K562 treated with DMSO at 1 percent for 48 hours (cell line): Measurements from ENCODE around the gene C20orf204. TPM values are rescaled to one million over a fixed set of nuclear protein-coding genes. Genes with fewer than 3 reads are reported as not detected.

ENCODE experiments used
- total RNA-seq: library from RNA; unstranded; fragments of 300-600 nt; gene quantifications from 2 replicates; pipeline ENCODE4 v1.2.3, GENCODE V29; 2022; ENCODE audit warnings: low replicate concordance; ENCODE audit errors: extremely low read depth

Gene C20orf204
- total RNA-seq = not detected in 2 replicates

GRCh38 chr20:64035933-64036345 lies at the start of gene C20orf204:
C20orf204 (plus strand) TSS chr20:64036182; CDS start chr20:64036324, 142 bp downstream.

DNA sequence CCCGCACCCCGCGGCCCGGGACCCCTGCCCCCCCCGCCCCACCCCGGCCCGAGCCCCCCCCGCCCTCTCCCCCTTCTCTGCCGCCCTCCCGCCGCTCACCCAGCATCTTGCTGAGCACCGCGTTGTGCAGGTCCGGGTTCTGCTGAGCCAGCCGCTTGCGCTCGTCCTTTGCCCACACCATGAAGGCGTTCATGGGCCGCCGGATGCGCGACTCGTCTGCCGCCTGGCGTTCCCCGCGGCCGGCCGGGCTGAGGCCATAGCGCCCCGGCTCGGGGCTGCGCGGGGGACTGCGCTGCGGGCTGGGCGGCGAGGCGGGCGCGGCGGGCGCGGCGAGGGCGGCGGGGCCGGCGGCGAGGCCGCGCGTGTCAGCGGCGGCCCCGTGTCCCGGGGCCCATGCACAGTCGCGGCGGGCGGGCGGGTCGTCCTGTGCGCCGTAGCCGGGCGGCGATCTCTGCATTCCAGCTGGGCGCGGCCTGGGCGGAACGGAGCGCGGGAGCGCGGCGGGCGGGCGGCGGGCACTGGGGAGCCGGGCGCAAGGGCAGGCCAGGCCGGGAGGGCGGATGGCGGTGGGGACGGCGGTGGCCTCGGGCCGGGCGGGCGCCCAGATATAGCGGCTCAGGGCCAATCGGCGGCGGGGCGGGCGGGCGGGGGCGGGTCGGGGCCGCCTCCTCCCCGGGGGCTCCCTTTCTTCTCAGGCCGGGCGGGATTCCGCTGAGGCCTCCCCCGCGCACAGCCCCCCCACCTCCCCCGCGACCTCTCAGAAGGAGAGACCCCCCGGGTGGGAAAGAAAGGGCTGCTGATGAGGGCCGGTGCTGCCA lies 13.3 kb downstream of the C20orf204 start, which contains the start of gene SOX18:
Gene SOX18, minus strand, starts transcription at position 580 of the 818 bp plus-strand sequence. Its CDS starts 123 bp downstream, at position 457.

DNA sequence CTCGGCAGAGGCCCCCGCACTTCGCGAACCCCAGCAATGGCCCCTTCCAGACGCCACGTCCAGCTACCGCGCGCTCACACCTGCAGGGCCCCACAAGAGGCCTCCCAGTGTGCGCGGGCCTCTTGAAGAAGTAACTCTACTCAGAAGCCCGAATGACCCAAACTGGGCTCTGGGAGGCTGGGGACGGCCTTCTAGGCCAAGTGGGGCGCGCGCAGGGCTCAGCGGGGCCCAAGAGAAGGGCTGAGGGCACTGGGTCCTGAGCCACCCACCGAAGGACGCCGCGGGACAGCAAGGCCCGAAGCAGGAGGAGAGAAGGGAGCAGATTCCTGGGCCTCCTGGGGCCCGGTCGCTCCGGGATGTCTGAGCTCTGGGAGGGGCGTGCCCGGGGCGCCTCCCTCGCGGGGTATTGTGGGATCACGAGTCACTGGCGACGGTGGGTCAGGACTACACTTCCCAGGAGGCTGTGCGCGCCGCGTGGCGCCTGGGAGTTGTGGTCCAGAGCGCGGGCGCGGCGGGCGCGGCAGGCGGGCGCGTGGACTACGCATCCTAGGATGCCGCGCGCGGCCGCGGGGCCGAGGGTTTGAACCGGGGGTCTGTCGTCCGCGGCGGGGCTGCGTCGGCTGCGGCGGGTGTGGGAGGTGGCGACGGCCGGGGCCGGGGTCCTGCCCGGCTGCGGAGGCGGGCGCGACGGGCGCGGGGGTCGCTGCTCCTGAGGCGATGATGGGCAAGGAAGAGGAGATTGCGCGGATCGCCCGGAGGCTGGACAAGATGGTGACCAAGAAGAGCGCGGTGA lies 26.8 kb downstream of the C20orf204 start, which contains the start of gene TCEA2:
Gene TCEA2, plus strand, starts transcription at position 603 of the 793 bp plus-strand sequence. Its CDS starts 115 bp downstream, at position 718.

GRCh38 chr20:64079273-64080012 lies 43.5 kb downstream of the C20orf204 start, which contains the start of gene RGS19:
RGS19 (minus strand) TSS chr20:64079518; CDS start chr20:64076886, 2,632 bp downstream.

GRCh38 chr20:64080013-64080812 lies 44.2 kb downstream of the C20orf204 start, which contains the start of gene OPRL1:
OPRL1 (plus strand) TSS chr20:64080082; CDS start chr20:64092721, 12,639 bp downstream.

GRCh38 chr20:64083804-64084684 lies 48.1 kb downstream of the C20orf204 start, which contains the start of gene LKAAEAR1:
LKAAEAR1 (minus strand) TSS chr20:64084398; CDS start chr20:64084219, 179 bp downstream.

Other genes starting within 250 kb of the C20orf204 start
- not detected in 2 replicates for gene ZBTB46, start 204.9 kb upstream of the C20orf204 start, total RNA-seq
- gene ABHD16B, start 174.7 kb upstream of the C20orf204 start, total RNA-seq = not detected in 2 replicates
- gene TPD52L2, start 170.9 kb upstream of the C20orf204 start, total RNA-seq = not detected in 2 replicates
- gene DNAJC5, start 141.1 kb upstream of the C20orf204 start, total RNA-seq = not detected in 2 replicates
- gene UCKL1, start 79.8 kb upstream of the C20orf204 start, total RNA-seq = not detected in 2 replicates
- gene ZNF512B, start 66.3 kb upstream of the C20orf204 start, total RNA-seq = not detected in 2 replicates
- not detected in 2 replicates for gene SAMD10, start 56.5 kb upstream of the C20orf204 start, total RNA-seq
- gene PRPF6, start 55.0 kb upstream of the C20orf204 start, total RNA-seq = not detected in 2 replicates
- gene SOX18, start 13.5 kb downstream of the C20orf204 start, total RNA-seq = not detected in 2 replicates
- gene TCEA2, start 27.0 kb downstream of the C20orf204 start, total RNA-seq = not detected in 2 replicates
- not detected in 2 replicates for gene RGS19, start 43.3 kb downstream of the C20orf204 start, total RNA-seq
- gene OPRL1, start 43.9 kb downstream of the C20orf204 start, total RNA-seq = not detected in 2 replicates
- not detected in 2 replicates for gene LKAAEAR1, start 48.2 kb downstream of the C20orf204 start, total RNA-seq
- not detected in 2 replicates for gene NPBWR2, start 71.4 kb downstream of the C20orf204 start, total RNA-seq
- gene MYT1, start 128.3 kb downstream of the C20orf204 start, total RNA-seq = not detected in 2 replicates
- not detected in 2 replicates for gene PCMTD2, start 219.6 kb downstream of the C20orf204 start, total RNA-seq